ENCODE results near the gene RNF150.

RNF150 gene

DNA sequence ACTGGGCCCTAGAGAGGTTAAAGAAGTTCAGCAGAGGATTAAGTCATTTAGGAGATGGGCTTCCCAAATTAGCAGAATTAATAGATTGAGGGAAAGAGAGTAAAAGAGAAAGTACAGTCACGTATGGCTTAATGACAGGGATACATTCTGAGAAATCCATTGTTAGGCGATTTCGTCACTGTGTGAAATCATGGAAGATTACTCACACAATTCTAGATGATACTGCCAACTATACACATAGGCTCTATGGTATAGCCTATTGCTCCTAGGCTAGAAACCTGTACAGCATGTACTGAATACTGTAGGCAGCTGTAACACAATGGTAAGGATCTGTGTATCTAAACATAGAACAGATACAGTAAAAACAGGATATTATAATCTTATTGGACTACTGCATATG lies 180.6 kb downstream of the RNF150 start:
- no peak for DNase-seq (ENCODE audit: low spot score in 2 of 2)
- no peaks in the 10 kb centered on the region for H3K4me1 Mint-ChIP-seq
- H3K9me3 Mint-ChIP-seq = peaks cover 5% of the 10 kb centered on the region
- no peaks in the 10 kb centered on the region for H3K36me3 Mint-ChIP-seq
- H3K4me3 Mint-ChIP-seq = no peak overlapping the region
- no peak for ATAC-seq
- H3K27ac Mint-ChIP-seq = no peak overlapping the region

GRCh38 chr4:140947506-140947905 lies 185.8 kb downstream of the RNF150 start:
- H3K4me1 Mint-ChIP-seq = no peaks in the 10 kb centered on the region
- no peaks in the 10 kb centered on the region for H3K36me3 Mint-ChIP-seq
- H3K9me3 Mint-ChIP-seq = no peaks in the 10 kb centered on the region
- no peak overlapping the region for H3K4me3 Mint-ChIP-seq
- H3K27ac Mint-ChIP-seq = no peak overlapping the region
- ATAC-seq (no peak), DNase-seq (ENCODE audit: low spot score in 2 of 2) (no peak)

DNA sequence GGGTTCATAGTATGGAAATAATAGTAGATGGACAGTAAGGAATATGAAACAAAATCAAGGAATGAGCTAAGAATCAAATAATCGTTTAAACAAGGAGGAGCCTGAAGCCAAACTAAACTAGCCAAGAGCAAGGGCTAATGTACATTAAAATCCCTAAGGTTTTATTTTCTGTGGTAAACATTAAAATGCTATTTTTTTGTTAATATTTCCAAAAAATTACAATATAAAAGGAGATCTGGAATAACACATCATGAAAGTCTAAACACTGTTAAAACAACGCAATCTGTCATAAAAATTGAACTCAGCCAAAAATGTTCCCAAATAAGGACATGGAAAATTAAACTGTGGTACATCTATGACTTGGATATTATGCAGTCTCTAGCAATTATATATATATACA lies 188.2 kb downstream of the RNF150 start:
- Mint-ChIP-seq H3K4me1 (no peaks in the 10 kb centered on the region), H3K27ac (no peak overlapping the region), H3K4me3 (no peak overlapping the region), H3K36me3 (no peaks in the 10 kb centered on the region), H3K9me3 (no peaks in the 10 kb centered on the region)
- ATAC-seq (no peak), DNase-seq (ENCODE audit: low spot score in 2 of 2) (no peak)

DNA sequence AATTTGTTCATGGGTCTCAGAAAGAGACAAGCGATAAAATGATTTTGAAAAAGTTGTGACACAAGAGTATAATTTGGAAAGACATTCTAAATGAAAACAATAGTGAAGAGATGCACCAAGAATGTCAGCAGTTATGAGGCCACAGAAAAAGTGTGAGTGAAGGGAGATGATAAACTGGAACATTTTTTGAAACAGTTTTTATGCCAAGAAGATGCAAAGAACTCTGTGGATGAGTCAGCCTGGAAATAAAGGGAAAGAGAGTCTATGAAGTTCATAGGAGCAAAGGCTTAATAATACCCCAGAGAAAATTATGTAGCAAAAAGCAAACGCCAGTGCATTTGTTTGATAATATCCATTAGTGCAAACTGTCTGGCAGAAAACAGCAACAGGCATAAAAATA lies 188.7 kb downstream of the RNF150 start:
- Mint-ChIP-seq H3K4me1 (no peaks in the 10 kb centered on the region), H3K36me3 (no peaks in the 10 kb centered on the region), H3K4me3 (no peak overlapping the region), H3K9me3 (no peaks in the 10 kb centered on the region), H3K27ac (no peak overlapping the region)
- DNase-seq (ENCODE audit: low spot score in 2 of 2) (no peak), ATAC-seq (no peak)

DNA sequence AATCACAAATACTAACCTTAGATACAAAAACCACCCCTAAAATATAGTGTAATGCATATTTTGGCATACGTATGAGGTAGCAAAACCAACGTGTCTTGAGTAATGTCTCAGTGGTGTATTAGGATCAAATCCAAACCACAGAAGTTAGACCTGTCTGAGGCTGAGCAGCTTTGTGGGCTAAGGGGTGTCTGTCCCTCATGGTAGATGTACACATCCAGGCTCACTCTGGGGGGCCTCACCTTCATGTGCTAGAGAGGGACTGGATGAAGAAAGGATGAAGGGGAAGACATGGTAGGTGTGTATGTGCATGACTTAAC lies 189.1 kb downstream of the RNF150 start:
- Mint-ChIP-seq H3K4me3 (no peak overlapping the region), H3K27ac (no peak overlapping the region), H3K36me3 (no peaks in the 10 kb centered on the region), H3K4me1 (no peaks in the 10 kb centered on the region), H3K9me3 (no peaks in the 10 kb centered on the region)
- DNase-seq (ENCODE audit: low spot score in 2 of 2) = no peak
- no peak for ATAC-seq

- no peak for DNase-seq (ENCODE audit: low spot score in 2 of 2)
- no peak overlapping the region for H3K27ac Mint-ChIP-seq
- H3K4me1 Mint-ChIP-seq = no peaks in the 10 kb centered on the region
- no peaks in the 10 kb centered on the region for H3K36me3 Mint-ChIP-seq
- ATAC-seq = no peak
- H3K4me3 Mint-ChIP-seq = no peak overlapping the region
- no peaks in the 10 kb centered on the region for H3K9me3 Mint-ChIP-seq
These were observed 189.6 kb downstream of the RNF150 start for GRCh38 chr4:140943486-140944198.

GRCh38 chr4:140940589-140940988 lies 192.7 kb downstream of the RNF150 start:
- Mint-ChIP-seq H3K4me3 (no peak overlapping the region), H3K36me3 (no peaks in the 10 kb centered on the region), H3K27ac (no peak overlapping the region), H3K9me3 (no peaks in the 10 kb centered on the region), H3K4me1 (no peaks in the 10 kb centered on the region)
- DNase-seq (ENCODE audit: low spot score in 2 of 2) (no peak), ATAC-seq (no peak)

- H3K4me3 Mint-ChIP-seq = no peak overlapping the region
- DNase-seq (ENCODE audit: low spot score in 2 of 2) = no peak
- H3K36me3 Mint-ChIP-seq = no peaks in the 10 kb centered on the region
- no peak for ATAC-seq
- no peaks in the 10 kb centered on the region for H3K9me3 Mint-ChIP-seq
- no peak overlapping the region for H3K27ac Mint-ChIP-seq
- H3K4me1 Mint-ChIP-seq = no peaks in the 10 kb centered on the region
These were observed 195.4 kb downstream of the RNF150 start for GRCh38 chr4:140937866-140938265.

GRCh38 chr4:140935254-140935653 lies 198.0 kb downstream of the RNF150 start:
- no peak for ATAC-seq
- H3K4me1 Mint-ChIP-seq = no peaks in the 10 kb centered on the region
- H3K4me3 Mint-ChIP-seq = no peak overlapping the region
- DNase-seq (ENCODE audit: low spot score in 2 of 2) = no peak
- H3K9me3 Mint-ChIP-seq = no peaks in the 10 kb centered on the region
- H3K27ac Mint-ChIP-seq = no peak overlapping the region
- no peaks in the 10 kb centered on the region for H3K36me3 Mint-ChIP-seq

- no peak overlapping the region for H3K4me3 Mint-ChIP-seq
- no peaks in the 10 kb centered on the region for H3K4me1 Mint-ChIP-seq
- DNase-seq (ENCODE audit: low spot score in 2 of 2) = no peak
- no peaks in the 10 kb centered on the region for H3K36me3 Mint-ChIP-seq
- no peaks in the 10 kb centered on the region for H3K9me3 Mint-ChIP-seq
- no peak for ATAC-seq
- no peak overlapping the region for H3K27ac Mint-ChIP-seq
These were observed 200.7 kb downstream of the RNF150 start for GRCh38 chr4:140932501-140933045.

- Mint-ChIP-seq H3K36me3 (no peaks in the 10 kb centered on the region), H3K27ac (no peak overlapping the region), H3K4me3 (no peak overlapping the region), H3K4me1 (no peaks in the 10 kb centered on the region), H3K9me3 (no peaks in the 10 kb centered on the region)
- DNase-seq (ENCODE audit: low spot score in 2 of 2) (no peak), ATAC-seq (no peak)
These were observed 201.4 kb downstream of the RNF150 start for GRCh38 chr4:140931911-140932310.

DNA sequence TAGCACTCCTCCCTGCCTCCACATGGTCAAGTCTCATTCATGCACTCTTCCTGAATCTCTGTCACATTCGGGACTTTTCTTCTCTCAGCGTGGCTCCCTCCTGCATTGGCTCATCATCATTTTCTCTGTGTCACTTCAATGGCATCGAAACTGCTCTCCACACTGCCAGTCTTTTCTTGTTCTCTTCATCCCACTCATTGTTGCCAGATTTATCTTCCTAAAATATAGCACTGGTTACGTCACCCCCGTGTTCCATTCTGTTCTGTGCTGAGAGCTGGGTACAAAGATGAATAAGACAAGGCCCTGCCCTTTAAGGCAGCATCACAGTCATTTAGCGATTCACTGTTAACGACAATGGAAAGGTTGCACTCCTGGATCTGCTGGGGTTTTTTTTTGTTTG lies 202.7 kb downstream of the RNF150 start:
- DNase-seq (ENCODE audit: low spot score in 2 of 2) (no peak), ATAC-seq (no peak)
- Mint-ChIP-seq H3K4me1 (no peaks in the 10 kb centered on the region), H3K36me3 (no peaks in the 10 kb centered on the region), H3K9me3 (no peaks in the 10 kb centered on the region), H3K4me3 (no peak overlapping the region), H3K27ac (no peak overlapping the region)

GRCh38 chr4:140930011-140930410 lies 203.3 kb downstream of the RNF150 start:
- no peak overlapping the region for H3K4me3 Mint-ChIP-seq
- DNase-seq (ENCODE audit: low spot score in 2 of 2) (no peak), ATAC-seq (no peak)
- H3K27ac Mint-ChIP-seq = no peak overlapping the region
- H3K4me1 Mint-ChIP-seq = no peaks in the 10 kb centered on the region
- no peaks in the 10 kb centered on the region for H3K9me3 Mint-ChIP-seq
- no peaks in the 10 kb centered on the region for H3K36me3 Mint-ChIP-seq

DNA sequence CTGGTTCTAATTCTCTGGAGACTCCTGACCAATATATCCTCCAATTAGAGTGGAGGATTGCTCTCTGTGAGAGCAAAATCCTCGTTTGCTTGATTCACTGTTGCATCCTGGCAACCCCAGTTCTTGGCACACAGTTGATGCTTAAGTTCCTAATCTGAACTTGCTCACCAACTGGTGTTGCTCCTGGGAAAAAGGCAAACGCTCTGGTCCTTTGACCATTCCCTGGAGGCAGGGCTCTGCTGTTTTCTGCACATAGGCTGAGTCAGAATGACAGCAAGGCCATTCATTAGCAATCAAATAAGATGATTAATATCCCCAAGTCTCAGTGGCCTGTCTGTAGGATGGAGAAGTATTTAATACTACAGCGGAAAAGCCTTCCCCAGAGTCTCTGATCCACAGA lies 204.4 kb downstream of the RNF150 start:
- DNase-seq (ENCODE audit: low spot score in 2 of 2) = no peak
- Mint-ChIP-seq H3K9me3 (no peaks in the 10 kb centered on the region), H3K4me1 (no peaks in the 10 kb centered on the region), H3K27ac (no peak overlapping the region), H3K36me3 (no peaks in the 10 kb centered on the region), H3K4me3 (no peak overlapping the region)
- no peak for ATAC-seq

GRCh38 chr4:140926672-140927071 lies 206.6 kb downstream of the RNF150 start:
- Mint-ChIP-seq H3K27ac (no peak overlapping the region), H3K4me1 (no peaks in the 10 kb centered on the region), H3K9me3 (no peaks in the 10 kb centered on the region), H3K36me3 (no peaks in the 10 kb centered on the region), H3K4me3 (no peak overlapping the region)
- DNase-seq (ENCODE audit: low spot score in 2 of 2) (no peak), ATAC-seq (no peak)

DNA sequence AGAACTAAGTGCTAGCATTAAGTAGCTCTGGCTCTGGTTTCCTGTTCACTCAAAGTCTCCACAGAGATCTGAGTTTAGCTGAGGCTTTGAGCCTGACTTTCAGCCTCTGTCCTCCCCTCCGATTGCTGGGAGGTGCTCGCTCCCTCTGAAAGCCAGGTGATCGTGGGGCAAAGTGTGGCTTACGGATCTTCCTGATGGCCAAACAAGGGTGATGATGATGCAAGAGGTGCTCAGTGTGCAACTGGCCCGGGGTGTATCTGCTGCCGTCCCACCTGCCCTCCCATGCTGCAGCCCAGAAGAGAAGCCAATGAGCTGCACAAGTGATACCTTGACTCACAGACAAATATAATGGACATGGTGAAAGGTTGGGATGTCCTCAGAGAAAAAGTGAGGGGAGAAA lies 207.9 kb downstream of the RNF150 start:
- H3K4me1 Mint-ChIP-seq = no peaks in the 10 kb centered on the region
- DNase-seq (ENCODE audit: low spot score in 2 of 2) (no peak), ATAC-seq (peak; percentile 37)
- no peaks in the 10 kb centered on the region for H3K36me3 Mint-ChIP-seq
- H3K9me3 Mint-ChIP-seq = no peaks in the 10 kb centered on the region
- H3K27ac Mint-ChIP-seq = no peak overlapping the region
- no peak overlapping the region for H3K4me3 Mint-ChIP-seq

Measured in stimulated activated effector memory CD8-positive, alpha-beta T cell treated with anti-CD3 and anti-CD28 coated beads, Interleukin-12 subunit alpha, Interleukin-12 subunit beta, amount 100 ng/mL, for 72 hours (primary cell).